ENCODE results near the gene TAS2R31. TPM values are rescaled to one million over a fixed set of nuclear protein-coding genes. Genes with fewer than 3 reads are reported as not detected.

TAS2R31 gene
- polyA plus RNA-seq, 3 donors, result 0.29 TPM; not detected in 2

GRCh38 chr12:11075642-11076041, 44.4 kb upstream of the TAS2R31 start:
- Mint-ChIP-seq H3K4me1 (no peaks in the 10 kb centered on the region), H3K27me3 (ENCODE audit: low read depth in 3 of 3) (no peaks in the 10 kb centered on the region), H3K9me3 (peaks cover 0 to 6% (median 0%) of the 10 kb centered on the region in 7 donors), H3K27ac (no peak overlapping the region), H3K4me3 (no peak overlapping the region), H3K36me3 (peaks cover 7 to 8% of the 10 kb centered on the region in 2 donors)
- no peak for DNase-seq
- no peaks in the 10 kb centered on the region for H3K9me3 ChIP-seq (replicated peaks in 1 of 2; ENCODE audit: control insufficient read depth in 1 of 2, insufficient read depth in 1 of 2, low read length in 2 of 2)
- no peak overlapping the region for H3K9ac ChIP-seq (ENCODE audit: insufficient read depth, low read length, poor library complexity, severe bottlenecking)
- no peaks in the 10 kb centered on the region for H3K4me1 ChIP-seq (ENCODE audit: control insufficient read depth in 1 of 2, insufficient read depth in 2 of 2, low read length in 2 of 2)
- no peak for TF ChIP-seq CTCF (IDR thresholded peaks at IDR 0.05)
- H3K4me3 ChIP-seq (replicated peaks in 1 of 3; ENCODE audit: low read depth in 2 of 3, low read length in 3 of 3), result no peak overlapping the region
- WGBS (ENCODE audit: insufficient coverage), result no CpG with 5 or more reads among the region's 3 CpGs
- no peak overlapping the region for H3K27ac ChIP-seq (ENCODE audit: low read depth in 1 of 2, low read length in 2 of 2)
- intact Hi-C loops (cut with micrococcal nuclease), result no loop called here
- H4K20me1 ChIP-seq (ENCODE audit: insufficient read depth, low read length), result no peaks in the 10 kb centered on the region
- no peak overlapping the region for H3K4me2 ChIP-seq (replicated peaks; ENCODE audit: extremely low read depth, low read length, poor library complexity, severe bottlenecking)
- no peaks in the 10 kb centered on the region for H3K36me3 ChIP-seq (replicated peaks in 1 of 2; ENCODE audit: control insufficient read depth in 1 of 2, insufficient read depth in 2 of 2, low read length in 2 of 2)
- H2AFZ ChIP-seq (ENCODE audit: insufficient read depth, low read depth, low read length, poor library complexity, severe bottlenecking), result no peak overlapping the region
- no peaks in the 10 kb centered on the region for H3K27me3 ChIP-seq (ENCODE audit: control insufficient read depth in 2 of 2, insufficient read depth in 2 of 2, low read length in 2 of 2)
- no peaks in the 10 kb centered on the region for H3K79me2 ChIP-seq (ENCODE audit: insufficient read depth, low read length)

- no peaks in the 10 kb centered on the region for H3K4me1 Mint-ChIP-seq
- intact Hi-C loops (cut with micrococcal nuclease), result no loop called here
- no peak overlapping the region for H3K9ac ChIP-seq (ENCODE audit: insufficient read depth, low read length, poor library complexity, severe bottlenecking)
- peaks cover 4 to 6% of the 10 kb centered on the region in 2 donors for H3K36me3 Mint-ChIP-seq
- H3K4me1 ChIP-seq (ENCODE audit: control insufficient read depth in 1 of 2, insufficient read depth in 2 of 2, low read length in 2 of 2), result no peaks in the 10 kb centered on the region
- WGBS (ENCODE audit: insufficient coverage), result 100% methylated on average over 2 of the region's 4 CpGs
- H3K4me2 ChIP-seq (replicated peaks; ENCODE audit: extremely low read depth, low read length, poor library complexity, severe bottlenecking), result no peak overlapping the region
- no peak for DNase-seq
- H3K27ac Mint-ChIP-seq, result no peak overlapping the region
- no peak overlapping the region for H3K27ac ChIP-seq (ENCODE audit: low read depth in 1 of 2, low read length in 2 of 2)
- H3K4me3 ChIP-seq (replicated peaks in 1 of 3; ENCODE audit: low read depth in 2 of 3, low read length in 3 of 3), result no peak overlapping the region
- no peaks in the 10 kb centered on the region for H3K27me3 Mint-ChIP-seq (ENCODE audit: low read depth in 3 of 3)
- H3K9me3 Mint-ChIP-seq, result peaks cover 0 to 6% (median 1%) of the 10 kb centered on the region in 7 donors
- H3K27me3 ChIP-seq (ENCODE audit: control insufficient read depth in 2 of 2, insufficient read depth in 2 of 2, low read length in 2 of 2), result no peaks in the 10 kb centered on the region
- no peaks in the 10 kb centered on the region for H4K20me1 ChIP-seq (ENCODE audit: insufficient read depth, low read length)
- H3K79me2 ChIP-seq (ENCODE audit: insufficient read depth, low read length), result no peaks in the 10 kb centered on the region
- no peak for TF ChIP-seq CTCF (IDR thresholded peaks at IDR 0.05)
- no peaks in the 10 kb centered on the region for H3K9me3 ChIP-seq (replicated peaks in 1 of 2; ENCODE audit: control insufficient read depth in 1 of 2, insufficient read depth in 1 of 2, low read length in 2 of 2)
- no peak overlapping the region for H3K4me3 Mint-ChIP-seq
- no peaks in the 10 kb centered on the region for H3K36me3 ChIP-seq (replicated peaks in 1 of 2; ENCODE audit: control insufficient read depth in 1 of 2, insufficient read depth in 2 of 2, low read length in 2 of 2)
- H2AFZ ChIP-seq (ENCODE audit: insufficient read depth, low read depth, low read length, poor library complexity, severe bottlenecking), result no peak overlapping the region
Measured at GRCh38 chr12:11071414-11071813, 40.2 kb upstream of the TAS2R31 start.
